Epithelial cell of proximal tubule (primary cell): ENCODE measurements around the gene ULK2. TPM values are rescaled to one million over a fixed set of nuclear protein-coding genes. Genes with fewer than 3 reads are reported as not detected.

Source experiments
- DNase-seq: peaks from one replicate; pipeline ENCODE4 v3.0.0-alpha.2; 2011; ENCODE audit warnings: low read depth
- H3K4me3 ChIP-seq: 2 replicates; pipeline ENCODE4 v1.5.1; 2011; ENCODE audit warnings: low read depth, mild to moderate bottlenecking, low read length
- CTCF ChIP-seq: conservative IDR thresholded peaks from 2 replicates; pipeline ENCODE4 v1.5.1; 2012; ENCODE audit warnings: low read depth, mild to moderate bottlenecking, low read length
- total RNA-seq: library from RNA; depleted of rRNA; stranded (reverse); fragments of >200 nt; gene quantifications from 2 replicates; pipeline ENCODE4 v1.2.3, GENCODE V29; 2015

Gene ULK2
- total RNA-seq, 1 donor from 2014 or later, result 14.1 TPM

- H3K4me3 ChIP-seq, result no peak overlapping the region
- DNase-seq, result no peak
- TF ChIP-seq CTCF, result no peak
Measured at GRCh38 chr17:19883537-19884215, 15.9 kb upstream of the ULK2 start.

GRCh38 chr17:19880393-19880792 lies 12.7 kb upstream of the ULK2 start:
- no peak for TF ChIP-seq CTCF
- no peak for DNase-seq
- no peak overlapping the region for H3K4me3 ChIP-seq

GRCh38 chr17:19877364-19877945 lies 9.7 kb upstream of the ULK2 start:
- DNase-seq, result no peak

GRCh38 chr17:19876529-19877161 lies 8.9 kb upstream of the ULK2 start:
- DNase-seq, result no peak
- TF ChIP-seq CTCF, result no peak
- H3K4me3 ChIP-seq, result no peak overlapping the region

More at GRCh38 chr17:19877364-19877945, 9.7 kb upstream of the ULK2 start:
- no peak overlapping the region for H3K4me3 ChIP-seq
- TF ChIP-seq CTCF, result no peak

GRCh38 chr17:19874256-19874655 lies 6.5 kb upstream of the ULK2 start:
- TF ChIP-seq CTCF, result no peak
- no peak for DNase-seq
- no peak overlapping the region for H3K4me3 ChIP-seq

- no peak overlapping the region for H3K4me3 ChIP-seq
- DNase-seq, result no peak
- no peak for TF ChIP-seq CTCF
Measured at GRCh38 chr17:19873346-19873745, 5.6 kb upstream of the ULK2 start.
